Measurements from ENCODE around the gene CAMK2B.

The CAMK2B gene

DNA sequence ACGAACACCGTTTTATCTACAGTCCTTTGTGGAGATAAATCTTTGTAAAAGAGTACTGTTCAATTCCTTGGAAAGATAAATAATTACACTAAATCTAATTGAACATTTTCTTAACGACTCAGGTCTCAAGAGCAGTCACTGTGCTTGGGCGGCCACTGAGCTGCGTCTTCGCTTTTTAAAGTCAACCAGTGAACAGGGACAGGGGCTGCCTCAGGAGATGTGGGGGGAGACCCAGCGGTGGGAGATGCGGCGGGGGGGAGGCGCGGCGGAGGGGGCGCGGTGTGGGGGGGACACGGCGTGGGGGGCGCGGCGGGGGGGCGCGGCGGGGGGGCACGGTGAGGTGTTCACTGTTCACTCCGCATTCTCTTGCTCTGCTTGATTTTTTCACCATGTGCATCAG is 39.8 kb downstream of the CAMK2B start:
- DNase-seq = no peak

- DNase-seq = no peak
These were observed 40.4 kb downstream of the CAMK2B start for GRCh38 chr7:44284881-44285541.

DNA sequence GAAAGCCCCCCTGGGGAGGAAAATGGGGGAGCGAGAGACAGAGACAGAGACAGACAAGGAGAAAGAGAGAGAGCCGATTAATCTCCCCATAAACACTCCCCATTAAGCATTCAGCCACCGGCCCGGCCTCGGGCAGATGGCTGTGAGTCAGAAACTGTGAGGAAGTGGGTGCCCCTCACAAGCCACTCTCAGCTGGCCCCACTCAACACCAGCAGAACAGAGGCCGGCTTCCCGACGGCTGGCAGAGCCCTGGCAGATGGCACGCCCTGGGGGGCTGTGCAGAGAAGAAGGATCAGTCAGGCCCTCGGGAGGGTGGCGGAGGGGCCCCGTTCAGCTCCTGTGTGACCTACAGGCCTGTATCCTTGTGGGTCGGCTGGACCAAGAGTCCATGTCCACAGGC is 41.2 kb downstream of the CAMK2B start:
- DNase-seq = peak; percentile 49

- DNase-seq = peak; percentile 42
These were observed 41.8 kb downstream of the CAMK2B start for GRCh38 chr7:44283381-44284211.

DNA sequence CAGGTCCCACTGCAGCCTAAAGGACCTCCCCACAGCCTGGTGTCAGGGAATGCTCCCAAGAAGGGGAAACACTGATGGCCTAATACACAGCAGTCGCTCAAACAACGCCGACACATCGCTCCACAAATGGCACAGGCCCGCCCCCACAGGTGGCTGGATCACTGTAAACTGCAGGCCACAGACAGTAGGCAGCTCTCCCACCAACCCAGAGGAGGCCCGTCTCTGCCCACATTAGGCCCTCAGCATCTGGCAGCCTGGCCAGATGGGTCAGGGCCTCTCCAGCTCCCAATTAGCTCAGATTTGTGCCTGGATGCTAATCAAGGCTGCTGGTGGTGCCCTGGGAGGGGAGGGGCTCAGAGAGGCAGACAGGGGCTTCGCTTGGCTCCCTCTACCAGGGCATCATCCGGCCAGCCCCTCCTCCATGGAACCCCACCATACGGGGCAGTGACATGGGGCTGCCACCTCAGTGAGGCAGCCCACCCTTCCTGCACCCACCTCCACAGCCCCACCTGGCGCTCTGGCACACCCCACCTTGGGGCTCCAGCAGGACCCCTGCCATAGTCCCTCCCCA is 42.7 kb downstream of the CAMK2B start:
- peak; percentile 42 for DNase-seq

- peak; percentile 50 for DNase-seq
These were observed 43.4 kb downstream of the CAMK2B start for GRCh38 chr7:44281811-44282600.

DNA sequence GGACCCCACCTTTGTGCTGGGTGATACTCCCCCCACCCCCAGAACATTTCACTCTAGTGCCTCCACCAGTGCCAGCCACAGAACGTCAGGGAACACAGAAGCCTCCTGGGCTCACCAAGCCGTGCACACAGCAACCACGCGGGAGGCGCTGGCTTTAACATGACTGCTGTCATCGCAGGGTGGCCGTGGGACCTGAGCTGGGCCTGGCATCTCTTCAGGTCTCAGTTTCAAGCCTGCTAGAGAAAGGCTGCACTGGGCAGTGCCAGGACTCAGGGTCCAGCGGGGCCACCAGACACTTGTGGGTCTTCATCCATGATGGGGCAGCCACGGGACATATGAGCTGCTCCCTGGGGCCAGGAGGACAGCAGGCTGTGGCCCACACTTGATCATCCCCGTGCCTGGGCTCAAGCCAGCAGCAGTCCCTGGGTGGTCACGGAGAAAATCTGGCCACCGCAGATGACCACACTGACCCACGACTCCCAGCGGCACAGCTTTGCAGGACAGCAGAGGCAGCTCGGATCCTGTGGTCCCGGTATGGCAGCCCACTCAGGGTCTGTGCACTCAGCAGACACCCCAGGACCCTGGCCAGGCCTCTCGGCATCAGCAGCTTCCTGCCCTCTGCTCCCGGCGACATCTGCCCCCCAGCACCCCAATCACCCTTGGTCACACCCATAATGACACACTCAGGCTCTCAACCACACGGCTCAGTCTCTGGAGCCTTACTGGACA is 44.2 kb downstream of the CAMK2B start:
- DNase-seq = peak; percentile 47

DNA sequence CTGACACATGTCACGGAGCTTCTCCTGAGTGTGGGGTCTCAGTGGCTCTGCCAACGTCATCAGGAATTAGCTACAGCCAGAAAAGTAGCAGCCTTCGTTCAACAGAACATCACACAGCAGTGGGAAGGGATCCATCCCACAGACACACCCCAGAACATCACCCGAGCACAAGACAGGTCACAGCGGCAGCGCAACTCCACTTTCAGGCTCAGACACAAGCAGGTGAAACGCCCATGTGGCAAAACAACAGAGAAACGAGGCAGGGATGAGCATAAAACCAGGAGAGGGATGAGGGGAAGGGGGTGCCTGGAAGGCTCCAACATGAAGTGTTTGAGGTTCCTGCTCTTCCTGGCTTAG is 44.8 kb downstream of the CAMK2B start:
- no peak for DNase-seq

DNA sequence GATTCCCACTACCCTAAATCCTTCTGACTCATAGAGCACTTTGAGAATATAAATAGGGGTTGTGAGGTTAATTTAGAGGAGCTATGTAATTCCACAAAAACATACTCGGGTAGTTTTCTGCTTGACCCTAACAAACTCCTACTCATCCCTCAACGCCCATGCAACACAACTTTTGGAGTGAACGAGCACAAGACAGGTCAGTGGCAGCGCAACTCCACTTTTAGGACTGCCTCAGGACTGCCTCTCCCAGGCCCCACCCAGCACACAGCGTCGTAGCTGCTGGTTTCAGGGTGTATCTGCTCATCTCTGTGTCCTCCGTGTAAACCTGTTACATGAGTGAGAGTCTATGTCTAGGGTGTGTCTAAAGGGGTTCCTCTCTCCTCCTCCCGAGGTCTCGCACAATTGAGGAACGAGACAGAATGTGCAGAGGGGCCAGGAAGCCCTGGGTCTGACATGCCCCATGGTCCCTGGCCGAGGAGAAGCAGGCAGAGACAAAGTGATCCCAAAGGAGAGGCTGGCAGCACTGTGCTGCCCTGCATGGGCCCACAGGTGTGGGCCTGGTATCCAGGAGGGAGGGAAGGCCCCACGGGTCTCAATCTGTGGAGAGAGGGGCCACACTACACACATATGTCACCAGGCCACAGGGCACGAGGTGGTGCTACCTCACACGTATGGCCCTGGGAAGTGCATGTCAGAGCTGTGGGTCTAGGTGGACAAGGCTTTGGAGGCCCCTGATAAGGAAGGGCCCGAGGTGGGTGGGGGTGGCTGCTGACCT is 45.5 kb downstream of the CAMK2B start:
- DNase-seq = peak; percentile 44

DNA sequence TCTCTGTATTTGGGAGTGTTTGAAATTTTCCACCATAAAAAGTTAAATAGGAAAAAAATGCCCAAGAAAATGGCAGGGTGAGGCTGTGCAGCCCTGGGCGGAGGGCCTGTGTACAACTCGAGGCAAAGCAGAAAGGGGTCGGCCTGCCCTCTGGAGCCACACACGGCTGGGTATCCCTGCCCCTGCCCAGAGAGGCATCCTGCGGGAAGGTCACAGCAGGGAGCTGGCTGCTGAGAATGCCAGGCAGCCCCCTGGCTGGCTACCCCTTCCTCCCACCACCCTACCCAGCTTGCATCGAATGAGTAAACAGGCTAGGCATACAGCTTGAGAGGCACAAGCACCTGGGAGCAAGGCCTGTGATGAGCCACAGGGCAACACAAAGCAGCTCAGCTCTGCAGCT is 46.1 kb downstream of the CAMK2B start:
- peak; percentile 42 for DNase-seq

GRCh38 chr7:44278451-44279161 is 46.8 kb downstream of the CAMK2B start:
- DNase-seq = peak; percentile 47

DNA sequence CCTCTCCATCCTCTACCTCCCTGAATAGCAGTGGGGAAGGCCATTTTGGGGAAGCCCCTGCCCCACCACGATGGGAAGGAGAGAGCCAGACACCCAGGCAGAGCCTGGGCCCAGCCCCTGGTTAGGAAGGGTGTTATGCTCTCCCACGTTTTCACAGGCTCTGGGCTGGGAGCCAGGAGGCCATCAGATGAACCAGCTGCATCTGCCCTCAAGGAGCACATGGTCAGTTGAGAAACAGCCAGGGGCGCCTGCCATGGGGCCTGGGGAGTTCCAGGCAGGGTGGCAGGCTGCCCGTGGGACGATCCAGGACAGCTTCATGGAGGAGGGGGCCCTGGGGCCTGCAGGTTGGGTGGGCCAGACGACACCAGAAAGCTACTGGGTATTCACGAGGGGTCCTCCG is 47.5 kb downstream of the CAMK2B start:
- DNase-seq = no peak

- DNase-seq = no peak
These were observed 48.0 kb downstream of the CAMK2B start for GRCh38 chr7:44277391-44277790.

GRCh38 chr7:44276571-44277221 is 48.7 kb downstream of the CAMK2B start:
- DNase-seq = no peak

DNA sequence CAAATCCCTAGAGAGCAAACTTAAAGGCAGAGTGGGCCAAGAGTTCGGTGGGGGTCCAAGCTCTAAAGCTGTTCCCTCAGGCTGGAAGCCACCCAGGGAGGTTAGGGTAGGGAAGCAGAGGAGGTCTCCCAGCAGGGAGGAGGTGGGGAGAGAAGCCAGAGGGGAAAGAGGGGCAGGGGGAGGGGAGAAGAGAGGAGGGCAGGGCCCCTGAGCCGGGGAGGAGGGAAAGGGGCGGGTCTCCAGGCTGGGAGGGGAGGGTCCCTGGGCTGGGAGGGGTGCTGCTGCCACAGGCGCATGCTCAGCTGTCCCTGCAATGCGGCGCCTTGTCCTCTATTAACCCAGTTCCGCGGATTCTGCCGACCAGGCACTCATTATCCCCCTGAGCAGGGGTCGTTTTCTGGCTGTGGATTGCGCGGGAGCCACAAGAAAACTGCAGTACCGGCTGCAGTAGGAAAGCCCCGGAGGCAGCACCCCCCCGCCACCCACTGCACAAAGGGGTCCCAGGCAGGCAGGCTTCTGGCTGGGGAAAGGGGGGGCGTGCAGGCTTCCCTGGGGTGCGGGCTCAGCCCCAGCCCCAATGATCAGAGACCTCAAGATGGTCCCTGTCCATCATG is 49.3 kb downstream of the CAMK2B start:
- DNase-seq = no peak

DNA sequence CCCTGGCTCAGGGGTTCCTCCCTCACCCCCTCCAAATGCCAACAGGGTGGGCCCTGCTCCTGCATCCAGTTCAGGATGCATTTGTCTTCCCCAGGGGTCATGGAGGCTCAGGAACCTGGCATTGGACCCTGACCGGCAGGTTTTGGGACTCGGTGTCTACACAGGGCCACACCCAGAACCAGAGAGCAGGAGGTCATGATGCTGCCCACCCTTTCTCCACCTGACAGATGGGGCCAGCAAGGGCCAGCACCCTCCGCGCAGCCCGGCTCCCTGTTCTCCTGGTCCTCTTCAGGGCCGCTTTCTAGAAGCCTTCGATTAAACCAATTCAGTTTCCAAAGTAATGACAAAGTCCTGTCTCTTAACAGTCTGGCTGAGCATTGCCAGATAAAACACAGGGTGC is 50.2 kb downstream of the CAMK2B start:
- DNase-seq = no peak

- no peak for DNase-seq
These were observed 50.8 kb downstream of the CAMK2B start for GRCh38 chr7:44274623-44274975.

DNA sequence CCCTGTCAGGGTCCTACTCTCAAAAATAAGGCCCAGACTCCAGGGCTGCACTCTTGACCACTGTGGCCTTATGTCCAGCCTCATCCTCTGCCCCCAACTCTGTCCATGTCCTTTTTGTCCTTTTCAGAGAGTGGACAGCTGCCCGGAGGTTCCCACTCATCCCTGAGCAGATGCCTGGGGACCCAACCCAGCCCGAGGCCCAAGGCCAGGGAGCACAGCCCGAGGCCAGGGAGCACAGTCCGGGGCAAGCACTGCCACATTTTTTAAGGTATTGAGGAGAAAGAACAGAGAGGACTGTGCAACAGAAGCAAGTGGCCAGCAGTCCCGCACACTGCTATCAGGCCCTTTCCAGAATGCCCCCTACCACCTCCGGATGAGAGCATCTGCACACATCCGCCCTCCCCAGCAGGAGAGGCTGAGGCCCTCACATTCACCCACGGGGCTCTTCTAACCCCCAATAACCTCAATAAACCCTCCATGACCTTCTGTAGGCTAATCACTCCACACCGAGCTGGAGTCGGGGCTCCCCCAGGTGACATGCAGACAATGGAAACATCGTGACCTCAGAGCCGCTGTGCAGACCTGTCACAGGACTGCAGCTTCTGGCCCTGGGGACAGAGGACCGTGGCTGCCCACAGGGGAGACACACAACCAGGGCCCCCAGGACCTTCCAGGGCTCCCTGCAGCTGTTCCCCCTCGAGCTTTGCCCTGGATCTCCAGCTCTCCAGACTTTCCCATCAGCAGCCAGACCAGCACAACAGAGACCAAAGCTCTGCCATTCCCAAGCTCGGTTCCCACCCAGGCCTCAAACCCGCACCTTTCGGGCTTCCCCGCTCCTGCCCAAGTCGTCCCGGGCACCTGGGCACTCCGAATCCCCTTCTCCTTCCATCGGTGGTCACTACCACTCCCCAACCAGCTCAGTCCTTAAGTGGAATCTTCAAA is 51.4 kb downstream of the CAMK2B start:
- no peak for DNase-seq

GRCh38 chr7:44272981-44273380 is 52.4 kb downstream of the CAMK2B start:
- no peak for DNase-seq
